ENCODE measurements around the gene PRR20G.

Gene PRR20G

GRCh38 chr3:127289706-127290575 is 2.1 kb upstream of the PRR20G start:
- DNase-seq (ENCODE audit: low spot score in 2 of 2) (no peak), ATAC-seq (ENCODE audit: low read depth) (no peak)
- Mint-ChIP-seq H3K27ac (no peak overlapping the region), H3K9me3 (peaks cover 9% of the 10 kb centered on the region), H3K36me3 (no peaks in the 10 kb centered on the region), H3K4me3 (no peak overlapping the region), H3K4me1 (no peaks in the 10 kb centered on the region), H3K27me3 (peaks cover 4% of the 10 kb centered on the region)

- Mint-ChIP-seq H3K36me3 (no peaks in the 10 kb centered on the region), H3K27me3 (peaks cover 2% of the 10 kb centered on the region), H3K9me3 (peaks cover 9% of the 10 kb centered on the region), H3K27ac (no peak overlapping the region), H3K4me1 (no peaks in the 10 kb centered on the region), H3K4me3 (no peak overlapping the region)
- DNase-seq (ENCODE audit: low spot score in 2 of 2) (no peak), ATAC-seq (ENCODE audit: low read depth) (no peak)
Measured at GRCh38 chr3:127288921-127289705, 1.3 kb upstream of the PRR20G start.

- peaks cover 9% of the 10 kb centered on the region for H3K9me3 Mint-ChIP-seq
- no peaks in the 10 kb centered on the region for H3K4me1 Mint-ChIP-seq
- H3K36me3 Mint-ChIP-seq = no peaks in the 10 kb centered on the region
- no peak overlapping the region for H3K4me3 Mint-ChIP-seq
- DNase-seq (ENCODE audit: low spot score in 2 of 2) (no peak), ATAC-seq (ENCODE audit: low read depth) (no peak)
- H3K27me3 Mint-ChIP-seq = peaks cover 4% of the 10 kb centered on the region
- H3K27ac Mint-ChIP-seq = no peak overlapping the region
Measured at GRCh38 chr3:127288343-127288742, 497 bp upstream of the PRR20G start.

- peaks cover 5% of the 10 kb centered on the region for H3K9me3 Mint-ChIP-seq
- no peak for ATAC-seq (ENCODE audit: low read depth)
- H3K4me1 Mint-ChIP-seq = no peaks in the 10 kb centered on the region
- no peak for DNase-seq (ENCODE audit: low spot score in 2 of 2)
- H3K4me3 Mint-ChIP-seq = no peak overlapping the region
- H3K27ac Mint-ChIP-seq = no peak overlapping the region
- peaks cover 4% of the 10 kb centered on the region for H3K27me3 Mint-ChIP-seq
- H3K36me3 Mint-ChIP-seq = no peaks in the 10 kb centered on the region
Measured at GRCh38 chr3:127286571-127287140, 1.2 kb downstream of the PRR20G start.

- DNase-seq (ENCODE audit: low spot score in 2 of 2) (no peak), ATAC-seq (ENCODE audit: low read depth) (no peak)
- Mint-ChIP-seq H3K9me3 (peaks cover 5% of the 10 kb centered on the region), H3K4me3 (no peak overlapping the region), H3K4me1 (no peaks in the 10 kb centered on the region), H3K27me3 (peaks cover 6% of the 10 kb centered on the region), H3K27ac (no peak overlapping the region), H3K36me3 (no peaks in the 10 kb centered on the region)
Measured at GRCh38 chr3:127284258-127284657, 3.6 kb downstream of the PRR20G start.

GRCh38 chr3:127277561-127277960 is 10.3 kb downstream of the PRR20G start:
- H3K4me1 Mint-ChIP-seq = no peaks in the 10 kb centered on the region
- H3K36me3 Mint-ChIP-seq = no peaks in the 10 kb centered on the region
- no peak overlapping the region for H3K27ac Mint-ChIP-seq
- DNase-seq (ENCODE audit: low spot score in 2 of 2) (no peak), ATAC-seq (ENCODE audit: low read depth) (no peak)
- peaks cover 8% of the 10 kb centered on the region for H3K27me3 Mint-ChIP-seq
- H3K4me3 Mint-ChIP-seq = no peak overlapping the region
- peaks cover 1% of the 10 kb centered on the region for H3K9me3 Mint-ChIP-seq

GRCh38 chr3:127276995-127277394 is 10.9 kb downstream of the PRR20G start:
- Mint-ChIP-seq H3K36me3 (no peaks in the 10 kb centered on the region), H3K9me3 (peaks cover 5% of the 10 kb centered on the region), H3K27ac (no peak overlapping the region), H3K4me3 (no peak overlapping the region), H3K4me1 (no peaks in the 10 kb centered on the region), H3K27me3 (peaks cover 10% of the 10 kb centered on the region)
- DNase-seq (ENCODE audit: low spot score in 2 of 2) (no peak), ATAC-seq (ENCODE audit: low read depth) (no peak)

GRCh38 chr3:127276396-127276795 is 11.4 kb downstream of the PRR20G start:
- DNase-seq (ENCODE audit: low spot score in 2 of 2) (no peak), ATAC-seq (ENCODE audit: low read depth) (no peak)
- Mint-ChIP-seq H3K27ac (no peak overlapping the region), H3K4me1 (no peaks in the 10 kb centered on the region), H3K27me3 (peaks cover 10% of the 10 kb centered on the region), H3K4me3 (no peak overlapping the region), H3K36me3 (no peaks in the 10 kb centered on the region), H3K9me3 (peaks cover 5% of the 10 kb centered on the region)

- H3K27ac Mint-ChIP-seq = no peak overlapping the region
- no peak for DNase-seq (ENCODE audit: low spot score in 2 of 2)
Measured at GRCh38 chr3:127275287-127275781, 12.5 kb downstream of the PRR20G start.

GRCh38 chr3:127274200-127274760 is 13.6 kb downstream of the PRR20G start:
- H3K4me3 Mint-ChIP-seq = no peak overlapping the region
- H3K27ac Mint-ChIP-seq = no peak overlapping the region
- H3K4me1 Mint-ChIP-seq = no peaks in the 10 kb centered on the region
- no peaks in the 10 kb centered on the region for H3K36me3 Mint-ChIP-seq
- ATAC-seq (ENCODE audit: low read depth) (no peak), DNase-seq (ENCODE audit: low spot score in 2 of 2) (no peak)
- H3K27me3 Mint-ChIP-seq = peaks cover 7% of the 10 kb centered on the region
- peaks cover 6% of the 10 kb centered on the region for H3K9me3 Mint-ChIP-seq

More at GRCh38 chr3:127275287-127275781, 12.5 kb downstream of the PRR20G start:
- peaks cover 10% of the 10 kb centered on the region for H3K27me3 Mint-ChIP-seq
- ATAC-seq (ENCODE audit: low read depth) = no peak
- no peaks in the 10 kb centered on the region for H3K4me1 Mint-ChIP-seq
- H3K9me3 Mint-ChIP-seq = peaks cover 5% of the 10 kb centered on the region
- H3K4me3 Mint-ChIP-seq = no peak overlapping the region
- no peaks in the 10 kb centered on the region for H3K36me3 Mint-ChIP-seq

- H3K4me1 Mint-ChIP-seq = no peaks in the 10 kb centered on the region
- no peak overlapping the region for H3K4me3 Mint-ChIP-seq
- peaks cover 6% of the 10 kb centered on the region for H3K27me3 Mint-ChIP-seq
- ATAC-seq (ENCODE audit: low read depth) = no peak
- H3K27ac Mint-ChIP-seq = no peak overlapping the region
- H3K36me3 Mint-ChIP-seq = no peaks in the 10 kb centered on the region
- DNase-seq (ENCODE audit: low spot score in 2 of 2) = no peak
- H3K9me3 Mint-ChIP-seq = peaks cover 8% of the 10 kb centered on the region
Measured at GRCh38 chr3:127273206-127273605, 14.6 kb downstream of the PRR20G start.

- Mint-ChIP-seq H3K36me3 (no peaks in the 10 kb centered on the region), H3K27ac (no peak overlapping the region), H3K27me3 (peaks cover 8% of the 10 kb centered on the region), H3K4me3 (no peak overlapping the region), H3K9me3 (peaks cover 5% of the 10 kb centered on the region), H3K4me1 (no peaks in the 10 kb centered on the region)
- DNase-seq (ENCODE audit: low spot score in 2 of 2) (no peak), ATAC-seq (ENCODE audit: low read depth) (no peak)
Measured at GRCh38 chr3:127266186-127266585, 21.7 kb downstream of the PRR20G start.

GRCh38 chr3:127265581-127265981 is 22.3 kb downstream of the PRR20G start:
- DNase-seq (ENCODE audit: low spot score in 2 of 2) = no peak
- Mint-ChIP-seq H3K27ac (no peak overlapping the region), H3K36me3 (no peaks in the 10 kb centered on the region), H3K4me3 (no peak overlapping the region), H3K9me3 (peaks cover 5% of the 10 kb centered on the region), H3K27me3 (peaks cover 9% of the 10 kb centered on the region), H3K4me1 (no peaks in the 10 kb centered on the region)
- no peak for ATAC-seq (ENCODE audit: low read depth)

Data from memory B cell (primary cell).